GM12878 (cell line): ENCODE measurements around the gene RPTN. TPM values are rescaled to one million over a fixed set of nuclear protein-coding genes. Genes with fewer than 3 reads are reported as not detected.

Source experiments
- ATAC-seq: fragments of 200-7000 bp; cut with Tn5 transposase; 3 replicates; pipeline ENCODE4 v1.9.1; 2020; ENCODE audit warnings: mild to moderate bottlenecking, moderate library complexity
- BruUV-seq: library from RNA; stranded (reverse); fragments of 400-500 nt; replicated peaks from 2 replicates; lab custom pipeline; 2021; lab: Mats Ljungman, UMichigan
- CTCF ChIA-PET: fragments of 300-600 bp; sonication (Branson Sonifier 250); formaldehyde crosslinking; extraction: SDS; loops from one replicate; lab custom pipeline; 2021; ENCODE audit warnings: inconsistent platforms; lab: Yijun Ruan, JAX
- POLR2A ChIA-PET: fragments of 350-600 bp; formaldehyde crosslinking; extraction: SDS; loops from one replicate; lab custom pipeline; 2021; ENCODE audit warnings: inconsistent platforms; lab: Charles Lee
- RAD21 ChIA-PET: fragments of 300-600 bp; sonication (Branson Sonifier 250); formaldehyde crosslinking; loops from one replicate; lab custom pipeline; 2023; ENCODE audit warnings: antibody characterized with exemption; ENCODE audit not compliant: unreplicated experiment; lab: Charles Lee
- SMC1A ChIA-PET: fragments of 300-600 bp; sonication (Branson Sonifier 250); formaldehyde crosslinking; loops from one replicate; lab custom pipeline; 2023; ENCODE audit not compliant: unreplicated experiment, uncharacterized antibody; lab: Charles Lee
- DNase-seq: peaks from one replicate; pipeline ENCODE4 v3.0.0-alpha.2; 2011; ENCODE audit warnings: low read depth, low spot score
- FAIRE-seq: peaks from 3 replicates; lab custom pipeline; 2011; peaks lifted over from hg19 to GRCh38; lab: Jason Lieb, UNC
- H2AFZ ChIP-seq: 2 replicates; pipeline ENCODE4 v1.6.0; 2011; ENCODE audit warnings: low read depth, low read length, control low read depth; ENCODE audit not compliant: control insufficient read depth
- H3K27ac ChIP-seq: 2 replicates; pipeline ENCODE4 v1.5.1; 2011; ENCODE audit warnings: control low read depth; ENCODE audit not compliant: control insufficient read depth, insufficient read depth
- H3K27me3 ChIP-seq, 2 experiments: replicated peaks in 1 of 2; 2 replicates each; pipeline versions ENCODE4 v1.6.0 to v1.6.1; 2011; ENCODE audit warnings: low read length in 1 of 2; ENCODE audit not compliant: control insufficient read depth in 2 of 2, insufficient read depth in 2 of 2
- H3K36me3 ChIP-seq, 2 experiments: 2 replicates each; pipeline ENCODE4 v1.5.1; 2011; ENCODE audit warnings: low read length in 1 of 2; ENCODE audit not compliant: control insufficient read depth in 2 of 2, insufficient read depth in 2 of 2
- H3K4me1 ChIP-seq: 2 replicates; pipeline ENCODE4 v1.6.1; 2011; ENCODE audit warnings: mild to moderate bottlenecking, low read length, moderate library complexity, mixed read lengths; ENCODE audit not compliant: control insufficient read depth, insufficient read depth
- H3K4me2 ChIP-seq: 2 replicates; pipeline ENCODE4 v1.6.0; 2011; ENCODE audit warnings: control low read depth; ENCODE audit not compliant: control insufficient read depth, insufficient read depth
- H3K4me3 ChIP-seq: fragments of 200-600 bp; sonication (generic); 2 replicates; pipeline ENCODE4 v1.5.1; 2016
- H3K79me2 ChIP-seq: 2 replicates; pipeline ENCODE4 v1.6.0; 2011; ENCODE audit warnings: low read length; ENCODE audit not compliant: control insufficient read depth, insufficient read depth
- H3K9ac ChIP-seq: 2 replicates; pipeline ENCODE4 v1.8.0; 2011; ENCODE audit warnings: low read length, control low read depth, mixed read lengths; ENCODE audit not compliant: control insufficient read depth, insufficient read depth
- H3K9me3 ChIP-seq: replicated peaks from 3 replicates; pipeline ENCODE4 v1.5.1; 2011; ENCODE audit warnings: mild to moderate bottlenecking, low read length; ENCODE audit not compliant: control insufficient read depth, insufficient read depth
- H4K20me1 ChIP-seq: 2 replicates; pipeline ENCODE4 v1.6.0; 2011; ENCODE audit not compliant: control insufficient read depth, insufficient read depth
- BACH1 ChIP-seq: fragments of 450-650 bp; IDR thresholded peaks from 2 replicates; pipeline ENCODE4 v1.6.1; 2017; ENCODE audit warnings: mild to moderate bottlenecking, borderline replicate concordance
- CEBPB ChIP-seq, 2 experiments: fragments of 150-350 bp in 1 of 2; IDR thresholded peaks; 2 replicates each; pipeline ENCODE4 v1.6.1; 2012 to 2014; ENCODE audit warnings: low read depth in 2 of 2, low read length in 2 of 2, borderline replicate concordance in 1 of 2, inconsistent platforms in 1 of 2
- DPF2 ChIP-seq: fragments of 450-650 bp; IDR thresholded peaks from 2 replicates; pipeline ENCODE4 v1.6.1; 2017; ENCODE audit warnings: mild to moderate bottlenecking
- FOS ChIP-seq: IDR thresholded peaks from 3 replicates; pipeline ENCODE4 v1.6.1; 2011; ENCODE audit warnings: borderline replicate concordance; ENCODE audit not compliant: insufficient read length; ENCODE audit errors: extremely low read depth
- MEF2A ChIP-seq: IDR thresholded peaks from 2 replicates; pipeline ENCODE4 v1.6.1; 2011; ENCODE audit warnings: low read depth, mild to moderate bottlenecking, low read length, moderate library complexity; ENCODE audit not compliant: insufficient read depth
- NR2C2 ChIP-seq: IDR thresholded peaks from 2 replicates; pipeline ENCODE4 v1.6.1; 2011; ENCODE audit warnings: borderline replicate concordance, low read depth; ENCODE audit not compliant: control insufficient read depth, insufficient read length
- RFX5 ChIP-seq: IDR thresholded peaks from 2 replicates; pipeline ENCODE4 v1.6.1; 2011; ENCODE audit warnings: low read depth, low read length, improper control_type of control experiment
- SPI1 ChIP-seq: IDR thresholded peaks from 2 replicates; pipeline ENCODE4 v1.6.1; 2011; ENCODE audit warnings: low read depth, mild to moderate bottlenecking, low read length, moderate library complexity, borderline replicate concordance; ENCODE audit not compliant: insufficient read depth
- SUZ12 ChIP-seq: fragments of 200-600 bp; sonication (generic); IDR thresholded peaks from one replicate; pipeline ENCODE4 v1.6.1; 2018; ENCODE audit warnings: antibody characterized with exemption, mild to moderate bottlenecking; ENCODE audit not compliant: unreplicated experiment
- ZNF217 ChIP-seq: fragments of 450-650 bp; IDR thresholded peaks from 2 replicates; pipeline ENCODE4 v1.6.1; 2017; ENCODE audit warnings: antibody characterized with exemption, mild to moderate bottlenecking
- WGBS: methylation state at CpG from one replicate; pipeline ENCODE4 v1.1.6; 2016; ENCODE audit warnings: low lambda C conversion rate; ENCODE audit not compliant: insufficient replicate concordance, insufficient coverage; ENCODE audit errors: missing lambda C conversion rate; 5-methylcytosine and 5-hydroxymethylcytosine counted together
- in situ Hi-C: fragments of 300-500 bp; cut with MboI; formaldehyde crosslinking; loops from 9 replicates; pipeline ENCODE4 v1.14.3; 2018; ENCODE audit warnings: mixed read lengths
- intact Hi-C: fragments of 100-400 bp; cut with micrococcal nuclease; formaldehyde crosslinking; loops from one replicate; pipeline ENCODE4 v1.14.2; 2022; ENCODE audit not compliant: unreplicated experiment
- polyA plus RNA-seq, 11 experiments: library from polyadenylated mRNA; depleted of rRNA in 4 of 11; unstranded in 6 of 11; stranded (reverse) in 5 of 11; fragments of >200 nt; fragmentation: Nextera tagmentation in 4 of 11; fragmentation: Illumina TruSeq in 1 of 11; extraction: Ambion mirVana in 4 of 11; extraction: Trizol in 1 of 11; gene quantifications; 1 replicate in 1 of 11; 2 replicates in 10 of 11; pipeline versions ENCODE4 v1.2.1 to v1.2.3, GENCODE V29; 2011 to 2016; ENCODE audit warnings: inconsistent platforms in 2 of 11, missing spikeins in 2 of 11, low read depth in 1 of 11
- total RNA-seq, 4 experiments: library from RNA; depleted of rRNA in 3 of 4; stranded (reverse); fragments of >200 nt in 3 of 4; fragmentation: Illumina TruSeq in 1 of 4; extraction: Trizol in 1 of 4; gene quantifications; 2 replicates each; pipeline versions ENCODE4 v1.2.1 to v1.2.3, GENCODE V29; 2013 to 2021
- TF ChIP-seq, protein P1 (sequence below): fragments of 450-650 bp; IDR thresholded peaks from 2 replicates; pipeline ENCODE4 v1.6.1; 2016; ENCODE audit warnings: mild to moderate bottlenecking
- TF ChIP-seq, protein P2 (sequence below): fragments of 150-350 bp; IDR thresholded peaks from 2 replicates; pipeline ENCODE4 v1.6.1; 2016; ENCODE audit warnings: low read depth, low read length

RPTN gene
- total and polyA plus RNA-seq, 10 of the 15 experiments (the other 5 are each of a cell fraction or from before 2014, with no cell fraction given), result not detected

DNA sequence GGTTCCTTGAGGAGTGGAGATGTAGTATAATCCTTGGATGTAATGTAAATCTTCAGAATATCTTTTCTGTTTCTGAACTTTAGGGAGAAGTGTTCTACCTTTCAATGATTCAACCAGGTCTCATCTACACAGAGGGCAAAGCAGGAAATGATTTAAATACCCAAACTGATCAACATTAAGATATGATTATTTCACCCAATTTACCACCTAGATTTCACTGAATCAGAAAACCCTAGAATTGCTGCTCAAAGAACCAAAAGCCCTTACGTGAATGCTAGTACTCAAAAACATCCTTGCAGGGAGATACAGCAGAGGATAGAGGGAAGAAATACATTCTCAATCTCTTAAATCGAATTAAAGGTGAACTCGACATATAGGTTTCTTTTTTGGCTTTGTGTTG, 5.0 kb downstream of the RPTN start:
- Histone ChIP-seq H3K27ac (no peak overlapping the region), H3K4me2 (no peak overlapping the region), H3K9me3 (no peaks in the 10 kb centered on the region; the same call in 2 of the 3 replicates), H3K79me2 (no peaks in the 10 kb centered on the region), H3K4me3 (no peak overlapping the region), H3K27me3 (no peaks in the 10 kb centered on the region), H4K20me1 (no peaks in the 10 kb centered on the region), H3K9ac (no peak overlapping the region), H2AFZ (no peak overlapping the region), H3K36me3 (no peaks in the 10 kb centered on the region), H3K4me1 (no peaks in the 10 kb centered on the region)
- in situ Hi-C loops, result no loop called here
- no peak for TF ChIP-seq BACH1
- ATAC-seq (no peak), DNase-seq (no peak), FAIRE-seq (no peak)
- BruUV-seq, result no TSS peak
- ChIA-PET RAD21 (no interaction called here), SMC1A (no interaction called here), CTCF (no interaction called here), POLR2A (no interaction called here)
- WGBS, result 15% methylated on average over 3 of the region's 3 CpGs
- intact Hi-C loops, result no loop called here

DNA sequence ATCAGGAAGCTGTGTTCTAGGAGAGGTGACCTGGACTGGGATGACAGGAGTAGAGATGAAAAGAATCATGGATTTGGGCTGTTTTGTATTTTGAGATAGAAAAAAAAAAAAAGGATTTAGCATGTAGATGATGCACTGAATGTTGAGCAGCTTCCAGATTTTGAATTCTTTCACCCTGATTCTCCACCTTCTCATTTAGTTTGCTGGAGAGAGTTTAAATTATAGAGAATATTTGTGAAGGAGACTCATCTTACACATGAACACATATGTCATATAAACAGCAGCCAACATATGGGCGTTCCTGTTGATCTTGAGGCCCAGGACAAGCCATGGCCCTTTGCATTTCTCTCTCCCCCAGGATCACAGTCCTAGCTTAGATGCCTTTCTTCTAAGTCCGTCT, 7.4 kb downstream of the RPTN start:
- 0% methylated on average over 2 of the region's 2 CpGs for WGBS
- Histone ChIP-seq H3K79me2 (no peaks in the 10 kb centered on the region), H3K9me3 (peaks cover 6% of the 10 kb centered on the region; the same call in 2 of the 3 replicates), H3K9ac (no peak overlapping the region), H3K4me3 (no peak overlapping the region), H3K4me2 (no peak overlapping the region), H2AFZ (no peak overlapping the region), H4K20me1 (no peaks in the 10 kb centered on the region), H3K27me3 (no peaks in the 10 kb centered on the region), H3K27ac (no peak overlapping the region), H3K36me3 (no peaks in the 10 kb centered on the region), H3K4me1 (no peaks in the 10 kb centered on the region)
- in situ Hi-C loops (no loop called here), intact Hi-C loops (no loop called here)
- ATAC-seq (no peak), FAIRE-seq (no peak), DNase-seq (no peak)
- CTCF ChIA-PET, result interaction anchor here (0.6 kb wide), 1 partner anchor 19 kb away, joined by 3 read pairs; no protein-coding TSS in a partner anchor
- RAD21 ChIA-PET, result no interaction called here
- POLR2A ChIA-PET, result no interaction called here
- SMC1A ChIA-PET, result no interaction called here
- BruUV-seq, result no TSS peak
- TF ChIP-seq ZNF217 (no peak), SPI1 (no peak), NR2C2 (no peak), MEF2A (no peak), CEBPB (IDR thresholded peaks at IDR 0.05; ENCODE audit: borderline replicate concordance in 1 of 2, low read depth in 2 of 2, low read length in 2 of 2) (no peak), FOS (no peak), RFX5 (no peak), DPF2 (no peak), SUZ12 (no peak)
- TF ChIP-seq, protein P1, sequence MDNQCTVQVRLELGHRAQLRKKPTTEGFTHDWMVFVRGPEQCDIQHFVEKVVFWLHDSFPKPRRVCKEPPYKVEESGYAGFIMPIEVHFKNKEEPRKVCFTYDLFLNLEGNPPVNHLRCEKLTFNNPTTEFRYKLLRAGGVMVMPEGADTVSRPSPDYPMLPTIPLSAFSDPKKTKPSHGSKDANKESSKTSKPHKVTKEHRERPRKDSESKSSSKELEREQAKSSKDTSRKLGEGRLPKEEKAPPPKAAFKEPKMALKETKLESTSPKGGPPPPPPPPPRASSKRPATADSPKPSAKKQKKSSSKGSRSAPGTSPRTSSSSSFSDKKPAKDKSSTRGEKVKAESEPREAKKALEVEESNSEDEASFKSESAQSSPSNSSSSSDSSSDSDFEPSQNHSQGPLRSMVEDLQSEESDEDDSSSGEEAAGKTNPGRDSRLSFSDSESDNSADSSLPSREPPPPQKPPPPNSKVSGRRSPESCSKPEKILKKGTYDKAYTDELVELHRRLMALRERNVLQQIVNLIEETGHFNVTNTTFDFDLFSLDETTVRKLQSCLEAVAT, result no peak
- TF ChIP-seq, protein P2, sequence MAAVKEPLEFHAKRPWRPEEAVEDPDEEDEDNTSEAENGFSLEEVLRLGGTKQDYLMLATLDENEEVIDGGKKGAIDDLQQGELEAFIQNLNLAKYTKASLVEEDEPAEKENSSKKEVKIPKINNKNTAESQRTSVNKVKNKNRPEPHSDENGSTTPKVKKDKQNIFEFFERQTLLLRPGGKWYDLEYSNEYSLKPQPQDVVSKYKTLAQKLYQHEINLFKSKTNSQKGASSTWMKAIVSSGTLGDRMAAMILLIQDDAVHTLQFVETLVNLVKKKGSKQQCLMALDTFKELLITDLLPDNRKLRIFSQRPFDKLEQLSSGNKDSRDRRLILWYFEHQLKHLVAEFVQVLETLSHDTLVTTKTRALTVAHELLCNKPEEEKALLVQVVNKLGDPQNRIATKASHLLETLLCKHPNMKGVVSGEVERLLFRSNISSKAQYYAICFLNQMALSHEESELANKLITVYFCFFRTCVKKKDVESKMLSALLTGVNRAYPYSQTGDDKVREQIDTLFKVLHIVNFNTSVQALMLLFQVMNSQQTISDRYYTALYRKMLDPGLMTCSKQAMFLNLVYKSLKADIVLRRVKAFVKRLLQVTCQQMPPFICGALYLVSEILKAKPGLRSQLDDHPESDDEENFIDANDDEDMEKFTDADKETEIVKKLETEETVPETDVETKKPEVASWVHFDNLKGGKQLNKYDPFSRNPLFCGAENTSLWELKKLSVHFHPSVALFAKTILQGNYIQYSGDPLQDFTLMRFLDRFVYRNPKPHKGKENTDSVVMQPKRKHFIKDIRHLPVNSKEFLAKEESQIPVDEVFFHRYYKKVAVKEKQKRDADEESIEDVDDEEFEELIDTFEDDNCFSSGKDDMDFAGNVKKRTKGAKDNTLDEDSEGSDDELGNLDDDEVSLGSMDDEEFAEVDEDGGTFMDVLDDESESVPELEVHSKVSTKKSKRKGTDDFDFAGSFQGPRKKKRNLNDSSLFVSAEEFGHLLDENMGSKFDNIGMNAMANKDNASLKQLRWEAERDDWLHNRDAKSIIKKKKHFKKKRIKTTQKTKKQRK, result no peak
